HG03108 (cell line): ENCODE measurements around the gene MYO7B.

ENCODE experiments used
- ATAC-seq: cut with Tn5 transposase; IDR thresholded peaks from one replicate; pipeline ENCODE4 v1.9.1; 2021; ENCODE audit warnings: moderate library complexity; ENCODE audit not compliant: unreplicated experiment

The MYO7B gene

DNA sequence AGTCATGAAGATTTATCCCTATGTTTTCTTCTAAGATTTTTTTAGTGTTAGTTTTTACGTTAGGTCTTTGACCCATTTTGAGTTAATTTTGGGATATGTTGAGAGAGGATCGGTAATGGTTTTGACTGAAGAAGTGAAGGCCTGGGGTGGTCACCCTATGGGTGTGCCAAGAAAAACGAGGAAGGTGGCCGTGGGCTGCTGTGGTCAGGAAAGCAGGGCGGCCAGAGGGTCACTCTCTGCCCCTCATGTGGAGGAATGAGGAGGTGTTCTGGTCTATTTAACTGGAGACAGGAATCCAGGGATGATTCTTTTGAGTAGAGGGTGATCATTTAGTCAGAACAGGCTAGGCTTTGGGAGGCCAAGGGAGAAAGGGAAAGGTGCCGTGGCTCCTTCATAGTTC is 50.7 kb downstream of the MYO7B start:
- ATAC-seq = no peak

DNA sequence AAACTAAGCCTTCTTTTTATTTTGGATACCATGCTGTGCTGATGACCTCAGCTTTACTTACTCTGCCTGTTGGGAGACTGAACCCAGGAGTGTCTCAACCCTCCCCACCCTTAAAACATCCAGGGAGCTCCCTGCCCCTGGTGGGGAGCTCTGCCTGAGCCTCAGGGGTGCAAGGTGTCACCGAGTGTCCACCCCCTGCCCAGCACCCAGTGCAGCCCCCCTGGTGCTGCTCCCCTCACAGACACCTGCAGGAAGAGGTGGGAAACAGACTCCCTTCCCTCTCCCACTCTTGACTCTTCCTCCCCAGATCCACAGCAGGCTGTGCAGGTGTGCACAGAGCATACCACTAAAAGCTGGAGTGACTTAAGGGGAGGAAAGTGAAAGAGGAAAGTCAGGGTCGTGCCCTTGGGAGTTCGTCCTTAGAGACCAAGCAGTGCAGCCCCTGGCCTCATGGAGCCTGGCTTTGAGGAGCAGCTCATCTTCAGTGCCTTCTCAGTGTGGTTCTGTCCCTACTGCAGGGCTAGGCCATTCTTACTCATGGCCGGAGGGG is 51.3 kb downstream of the MYO7B start:
- no peak for ATAC-seq

DNA sequence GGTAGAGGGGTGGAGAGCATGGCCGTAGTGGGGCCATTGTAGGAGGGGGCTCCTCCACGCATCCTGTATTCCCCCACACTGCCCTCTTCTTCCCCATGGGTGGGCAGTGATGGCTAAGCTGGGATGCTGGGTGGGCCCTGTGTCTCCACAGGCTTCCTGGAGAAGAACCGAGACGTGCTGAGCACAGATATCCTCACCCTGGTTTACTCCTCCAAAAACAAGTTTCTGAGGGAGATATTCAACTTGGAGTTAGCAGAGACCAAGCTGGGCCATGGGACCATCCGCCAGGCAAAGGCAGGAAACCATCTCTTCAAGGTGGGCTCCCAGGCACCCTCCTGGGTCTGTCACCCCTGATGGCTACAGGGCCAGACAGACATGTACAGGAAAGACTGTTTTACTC is 52.8 kb downstream of the MYO7B start:
- ATAC-seq = no peak

DNA sequence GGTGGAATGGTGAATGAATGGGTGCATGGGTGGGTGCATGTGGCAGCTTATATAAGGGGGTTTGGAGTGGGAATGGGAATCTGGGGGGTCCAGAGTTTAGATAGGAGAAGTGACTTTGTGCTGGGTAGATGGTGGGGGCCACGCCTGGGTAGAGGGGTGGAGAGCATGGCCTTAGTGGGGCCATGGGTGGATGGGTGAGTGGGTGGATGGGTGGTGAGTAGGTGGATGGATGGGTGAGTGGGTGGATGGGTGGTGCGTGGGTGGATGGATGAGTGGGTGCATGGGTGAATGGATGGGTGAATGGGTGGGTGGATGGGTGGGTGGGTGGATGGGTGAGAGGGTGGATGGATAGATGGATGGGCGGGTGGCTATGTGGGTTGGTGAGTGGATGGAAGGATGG is 53.9 kb downstream of the MYO7B start:
- ATAC-seq = no peak

DNA sequence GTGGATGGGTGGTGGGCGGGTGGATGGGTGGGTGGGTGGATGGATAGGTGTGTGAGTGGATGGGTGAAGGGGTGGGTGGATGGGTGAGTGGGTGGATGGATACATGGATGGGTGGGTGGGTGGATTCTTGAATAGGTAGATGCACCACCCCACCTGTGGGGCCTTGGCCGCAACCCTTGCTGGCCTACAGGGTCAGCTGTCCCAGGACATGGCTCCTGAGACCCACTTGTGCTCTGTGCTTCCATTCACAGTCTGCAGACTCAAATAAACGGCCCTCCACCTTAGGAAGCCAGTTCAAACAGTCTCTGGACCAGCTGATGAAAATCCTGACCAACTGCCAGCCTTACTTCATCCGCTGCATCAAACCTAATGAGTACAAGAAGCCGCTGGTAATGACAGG is 54.4 kb downstream of the MYO7B start:
- no peak for ATAC-seq

DNA sequence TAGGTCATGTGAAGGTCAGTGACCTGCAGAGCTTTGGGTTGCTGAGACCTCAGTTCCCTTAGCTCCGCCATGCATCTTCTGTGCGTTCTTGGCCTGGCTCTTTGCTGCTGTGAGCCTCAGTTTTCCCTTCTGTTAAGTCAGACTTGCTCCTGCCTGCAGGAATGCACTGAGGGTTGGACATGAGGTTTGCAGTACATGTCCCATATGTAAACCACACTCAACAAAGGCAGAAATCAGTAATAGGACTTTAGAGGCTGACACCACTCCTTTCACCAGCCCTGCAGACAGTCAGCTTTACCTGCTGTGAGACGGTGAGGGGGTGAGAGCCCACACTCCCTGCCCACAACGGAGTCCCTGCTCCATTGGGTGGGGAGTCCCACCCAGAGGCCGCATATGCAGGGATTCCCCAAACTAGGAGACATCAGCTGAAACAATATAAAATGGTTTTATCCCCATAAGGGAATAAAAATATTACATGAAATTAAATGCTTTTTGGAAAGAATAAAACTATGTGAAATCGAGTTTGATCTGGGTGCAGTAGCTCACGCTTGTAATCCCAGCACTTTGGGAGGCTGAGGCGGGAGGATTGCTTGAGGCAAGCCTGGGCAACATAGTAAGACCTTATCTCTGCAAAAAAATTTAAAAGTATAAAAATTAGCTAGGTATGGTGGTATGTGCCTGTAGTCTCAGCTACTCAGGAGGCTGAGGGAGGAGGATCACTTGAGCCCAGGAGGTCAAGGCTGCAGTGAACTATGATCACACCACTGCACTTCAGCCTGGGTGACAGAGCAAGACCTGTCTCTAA is 55.1 kb downstream of the MYO7B start:
- ATAC-seq = no peak

DNA sequence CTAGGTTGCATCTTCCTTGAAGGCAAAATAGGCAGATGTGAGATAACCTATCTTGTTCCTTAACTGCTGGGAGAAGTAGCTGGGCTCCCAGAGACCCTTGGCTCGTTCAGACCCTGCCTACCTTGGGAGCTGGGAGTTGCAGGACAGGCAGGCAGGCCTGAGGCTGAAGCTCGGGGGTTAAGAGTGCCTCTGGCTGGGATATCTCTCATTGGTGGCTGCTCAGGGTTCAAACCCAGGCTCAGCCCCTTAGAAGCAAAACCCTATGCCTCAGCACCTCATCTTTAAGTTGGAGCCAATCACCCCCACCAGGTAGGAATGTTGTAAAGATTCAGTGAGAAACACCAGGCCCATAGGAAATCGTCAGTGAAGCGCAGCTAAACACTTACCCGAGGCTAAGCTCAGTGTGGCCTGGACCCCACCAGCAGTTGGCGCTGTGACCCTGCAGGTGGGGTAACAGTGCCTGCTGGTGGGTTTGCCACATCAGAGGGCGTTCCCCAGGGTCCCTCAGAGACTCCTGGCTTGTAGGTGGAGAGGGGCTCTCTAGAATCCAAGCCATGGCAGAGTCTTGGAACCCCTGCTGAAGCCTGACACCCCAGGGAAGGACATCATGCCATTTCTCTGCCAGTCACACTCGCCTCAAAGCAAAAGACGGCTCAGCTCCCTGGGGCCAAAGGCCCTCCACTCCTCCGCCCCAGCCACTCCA is 55.9 kb downstream of the MYO7B start:
- ATAC-seq = no peak

DNA sequence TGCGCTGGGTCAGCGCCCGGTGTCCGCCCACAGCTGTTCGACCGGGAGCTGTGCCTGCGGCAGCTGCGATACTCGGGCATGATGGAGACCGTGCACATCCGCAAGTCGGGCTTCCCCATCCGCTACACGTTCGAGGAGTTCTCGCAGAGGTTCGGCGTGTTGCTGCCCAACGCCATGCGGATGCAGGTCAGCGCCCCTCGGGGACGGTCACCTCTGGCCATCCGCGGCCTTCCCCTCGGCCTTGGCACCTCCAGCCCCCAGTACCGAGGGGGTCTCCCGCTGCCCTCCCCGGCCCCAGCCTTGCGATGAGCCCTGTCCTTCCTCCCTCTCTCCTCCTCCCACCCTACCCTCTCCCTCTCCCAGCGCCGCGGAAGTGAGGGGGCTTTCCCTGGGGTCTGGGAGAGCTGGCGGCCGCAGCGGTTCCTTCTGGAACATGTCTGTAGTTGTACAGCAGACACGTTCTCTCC is 57.3 kb downstream of the MYO7B start:
- ATAC-seq = no peak

DNA sequence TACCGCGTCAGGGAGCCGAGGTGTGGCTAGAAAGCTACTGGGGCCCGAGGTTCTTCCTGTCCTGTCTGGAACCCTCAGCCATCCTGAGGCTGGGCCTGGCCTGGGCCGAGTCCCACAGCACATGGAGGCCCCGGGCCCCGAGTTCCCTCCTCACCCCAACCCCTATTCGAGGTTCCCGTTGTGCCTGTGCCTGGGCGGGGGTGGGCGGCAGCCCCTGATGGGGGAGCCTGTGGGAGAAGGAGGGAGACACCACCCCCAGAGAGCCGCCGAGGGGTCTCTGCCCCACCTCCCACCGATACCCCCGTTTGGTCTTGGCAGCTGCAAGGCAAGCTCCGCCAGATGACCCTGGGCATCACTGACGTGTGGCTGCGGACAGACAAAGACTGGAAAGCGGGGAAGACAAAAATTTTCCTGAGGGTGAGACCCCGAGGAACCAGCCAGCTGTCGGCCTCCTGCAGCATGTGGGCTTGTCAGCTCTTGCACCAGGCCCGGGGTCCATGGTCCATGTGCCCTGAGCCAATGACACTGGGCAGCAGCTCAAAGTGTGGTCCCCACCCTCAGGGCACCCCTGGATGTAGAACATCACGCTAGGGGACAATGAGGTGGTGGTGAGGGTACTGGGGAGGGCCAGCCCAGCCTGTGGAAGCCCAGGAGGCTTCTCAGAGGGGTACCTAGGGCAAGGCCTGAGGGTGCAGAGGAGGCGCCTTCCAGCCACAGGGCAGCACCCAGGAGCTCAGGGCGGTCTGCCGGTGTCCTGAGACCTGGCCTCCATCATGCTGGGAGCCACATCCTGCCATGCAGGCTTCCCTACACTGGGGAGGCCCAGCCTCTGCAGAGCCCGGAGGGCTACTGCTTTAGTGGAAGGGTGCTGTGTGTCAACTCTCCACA is 58.0 kb downstream of the MYO7B start:
- ATAC-seq = no peak

DNA sequence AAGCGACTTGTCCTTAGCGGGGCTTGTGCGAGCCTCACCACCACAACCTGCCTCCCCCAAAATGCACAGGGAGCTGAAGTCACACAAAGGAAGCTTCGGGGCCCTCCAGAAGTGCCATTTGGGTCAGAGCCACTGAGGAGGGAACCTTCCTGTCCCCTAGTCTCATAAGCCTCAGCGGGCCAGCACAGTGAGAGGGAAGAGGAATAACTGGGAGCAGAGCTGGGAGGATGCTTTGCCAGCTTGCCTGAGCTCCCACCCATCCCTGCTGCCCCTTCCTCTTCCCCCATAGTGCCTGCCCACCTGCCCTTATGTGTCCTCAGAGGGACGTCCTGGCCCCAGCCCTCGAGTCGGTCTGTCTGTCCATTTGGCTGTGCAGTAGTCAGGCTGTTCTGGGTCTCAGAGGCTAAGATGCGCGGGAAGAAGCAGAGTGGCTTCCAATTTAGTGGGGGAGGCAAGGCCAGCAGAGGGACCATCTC is 58.7 kb downstream of the MYO7B start:
- no peak for ATAC-seq

DNA sequence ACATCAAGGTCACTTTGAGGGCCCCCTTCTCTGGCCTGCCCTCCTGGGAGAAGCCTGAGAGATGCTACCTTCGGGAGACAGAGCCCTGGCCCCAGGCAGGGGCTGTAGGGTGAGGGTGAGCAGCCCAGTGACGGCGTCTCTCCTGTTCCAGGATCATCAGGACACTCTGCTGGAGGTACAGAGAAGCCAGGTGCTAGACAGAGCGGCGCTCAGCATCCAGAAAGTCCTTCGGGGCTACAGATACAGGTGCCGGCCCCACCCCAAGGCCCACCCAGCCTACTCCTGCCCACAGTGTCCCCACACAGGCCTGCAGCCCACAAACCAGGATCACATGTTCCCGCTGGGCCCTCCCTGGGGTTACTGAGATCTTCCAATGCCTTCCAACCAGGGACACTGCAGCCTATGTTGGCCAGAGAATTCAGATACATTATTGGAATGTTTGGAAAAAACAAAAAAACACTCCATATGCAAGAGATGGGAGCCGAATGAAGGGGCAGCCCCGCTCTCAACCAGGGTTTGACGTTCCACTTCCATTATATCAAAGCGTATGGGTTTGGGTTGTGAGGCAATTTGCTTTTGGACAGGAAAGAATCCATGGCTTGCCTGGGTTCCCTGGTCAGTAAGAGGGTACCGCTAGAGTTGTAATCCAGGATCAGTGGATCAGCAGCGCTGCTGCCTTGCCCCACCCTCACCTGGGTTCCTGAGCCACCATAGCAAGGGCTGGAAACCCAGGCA is 61.0 kb downstream of the MYO7B start:
- ATAC-seq = no peak

DNA sequence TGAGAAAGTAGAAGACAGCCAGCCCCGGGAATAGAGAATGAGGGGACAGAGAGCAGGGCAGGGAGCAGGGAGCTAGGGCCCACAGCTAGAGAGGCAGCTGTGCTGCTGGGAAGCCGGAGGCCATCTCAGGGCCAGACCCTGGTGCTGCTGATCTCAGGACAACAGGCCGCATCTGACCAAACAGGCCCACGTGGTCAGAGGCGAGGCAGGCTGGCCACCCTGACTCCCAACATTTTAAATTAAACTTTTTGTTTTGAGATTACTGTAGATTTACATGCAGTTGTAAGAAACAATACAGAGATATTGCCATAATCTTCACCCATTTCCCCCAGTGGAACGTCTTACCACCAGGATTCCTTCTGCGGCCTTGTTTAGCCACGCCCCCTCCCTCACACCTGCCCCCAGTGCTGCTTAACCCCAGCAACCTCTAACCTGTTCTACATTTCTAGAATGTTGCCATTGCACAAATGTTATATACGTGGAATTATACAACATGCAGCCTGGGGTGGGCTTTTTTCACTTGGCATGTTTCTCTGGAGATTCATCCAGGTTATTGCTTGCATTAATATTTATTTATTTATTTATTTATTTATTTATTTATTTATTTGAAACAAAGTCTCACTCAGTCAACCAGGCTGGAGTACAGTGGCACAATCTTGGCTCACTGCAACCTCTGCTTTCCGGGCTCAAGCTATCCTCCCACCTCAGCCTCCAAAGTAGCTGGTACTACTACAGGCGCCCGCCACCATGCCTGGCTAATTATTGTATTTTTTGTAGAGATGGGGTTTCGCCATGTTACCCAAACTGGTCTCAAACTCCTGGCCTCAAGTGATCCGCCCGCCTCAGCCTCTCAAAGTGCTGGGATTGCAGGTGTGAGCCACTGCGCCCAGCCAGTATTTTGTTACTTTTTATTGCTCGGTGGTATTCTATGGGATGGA is 61.8 kb downstream of the MYO7B start:
- ATAC-seq = no peak

DNA sequence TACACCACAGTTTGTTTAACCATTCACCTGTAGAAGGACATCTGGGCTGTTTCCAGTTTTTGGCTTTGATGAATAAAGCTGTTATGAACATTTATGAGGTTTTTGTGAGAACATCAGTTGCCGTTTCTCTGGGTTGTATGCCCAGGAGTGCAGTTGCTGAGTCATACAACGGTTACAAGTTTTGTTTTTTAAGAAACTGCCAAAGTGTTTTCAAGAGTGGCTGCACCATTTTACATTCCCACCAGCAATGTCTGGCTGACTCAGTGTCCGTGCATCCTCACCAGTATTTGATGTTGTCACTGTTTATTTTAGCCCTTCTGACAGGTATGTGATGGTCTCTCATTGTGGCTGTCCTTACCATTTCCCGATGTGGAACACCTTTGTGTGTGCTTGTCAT is 62.5 kb downstream of the MYO7B start:
- no peak for ATAC-seq

DNA sequence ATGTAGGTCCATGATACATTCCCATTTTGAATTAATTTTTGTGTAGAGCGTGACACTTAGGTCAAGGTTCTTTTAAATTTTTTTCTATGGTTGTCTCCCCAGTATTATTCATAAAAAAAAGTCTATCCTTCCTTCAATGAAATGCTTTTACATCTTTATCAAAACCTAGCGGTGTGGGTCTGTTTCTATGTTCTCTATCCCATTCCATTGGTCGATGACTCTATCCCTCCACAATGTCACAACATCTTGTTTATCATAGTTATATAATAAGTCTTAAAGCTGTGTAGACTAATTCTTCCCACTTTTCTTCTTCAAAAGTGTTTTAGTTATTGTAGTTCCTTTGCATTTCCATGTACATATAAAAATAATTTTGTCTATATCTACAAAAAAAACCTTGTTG is 63.2 kb downstream of the MYO7B start:
- no peak for ATAC-seq

DNA sequence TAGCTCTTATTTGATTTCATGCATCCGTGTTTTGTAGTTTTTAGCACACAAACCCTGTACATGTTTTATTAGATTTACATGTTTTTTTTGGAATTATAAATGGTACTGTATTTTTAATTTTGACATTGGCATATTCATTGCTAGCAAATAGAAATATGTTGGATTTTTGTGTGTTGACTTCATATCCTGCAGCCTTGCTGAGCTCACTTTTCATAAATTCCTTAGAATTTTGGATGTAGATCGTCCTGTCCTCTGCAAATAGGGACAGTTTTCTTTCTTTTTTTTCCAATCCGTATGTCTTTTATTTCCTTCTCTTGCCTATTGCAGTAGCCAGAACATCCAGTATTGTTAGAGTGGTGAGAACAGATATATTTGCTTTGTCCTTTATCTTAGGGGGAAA is 63.7 kb downstream of the MYO7B start:
- ATAC-seq = no peak

DNA sequence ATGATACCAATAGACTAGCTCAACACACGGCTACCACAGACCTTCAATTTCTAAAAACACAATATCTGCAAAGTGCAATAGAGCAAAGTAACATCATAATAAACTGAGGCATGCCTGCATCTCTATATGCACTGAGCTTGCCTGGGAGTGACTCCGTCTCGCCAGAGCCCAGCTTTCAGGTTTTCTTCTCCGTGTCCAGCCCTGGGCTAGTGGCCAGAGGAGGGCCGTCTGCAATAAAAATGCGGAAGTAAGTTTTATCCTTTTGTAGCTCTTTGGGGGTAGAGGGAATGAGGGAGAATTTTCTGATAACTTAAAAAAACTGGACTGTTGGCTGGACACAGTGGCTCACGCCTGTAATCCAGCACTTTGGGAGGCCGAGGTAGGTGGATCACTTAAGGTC is 69.5 kb downstream of the MYO7B start:
- no peak for ATAC-seq

DNA sequence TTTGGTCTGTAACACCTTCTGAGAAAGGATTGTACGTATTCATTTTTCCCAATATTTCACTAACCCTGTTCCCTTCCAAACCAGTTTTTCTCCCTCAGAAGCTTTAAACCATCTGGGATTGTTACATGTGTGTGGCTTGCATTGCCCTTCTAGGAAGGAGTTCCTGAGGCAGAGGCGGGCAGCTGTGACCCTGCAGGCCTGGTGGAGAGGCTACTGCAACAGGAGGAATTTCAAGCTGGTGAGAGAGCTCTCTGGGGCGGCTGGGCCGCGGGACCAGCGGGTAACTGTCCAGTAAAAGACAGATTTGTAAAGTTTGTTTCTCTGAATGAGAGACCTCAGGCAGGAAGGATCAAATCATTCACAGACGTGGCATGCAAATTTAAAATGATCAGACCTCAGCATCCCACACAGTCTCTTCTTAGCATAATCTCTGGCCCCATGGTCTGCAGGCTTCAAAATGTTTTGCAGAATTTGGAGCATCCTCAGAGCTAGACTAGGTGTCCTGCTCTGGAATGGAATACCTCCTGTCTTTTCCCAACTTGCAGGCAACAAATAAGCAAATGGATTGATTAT is 70.3 kb downstream of the MYO7B start:
- no peak for ATAC-seq

DNA sequence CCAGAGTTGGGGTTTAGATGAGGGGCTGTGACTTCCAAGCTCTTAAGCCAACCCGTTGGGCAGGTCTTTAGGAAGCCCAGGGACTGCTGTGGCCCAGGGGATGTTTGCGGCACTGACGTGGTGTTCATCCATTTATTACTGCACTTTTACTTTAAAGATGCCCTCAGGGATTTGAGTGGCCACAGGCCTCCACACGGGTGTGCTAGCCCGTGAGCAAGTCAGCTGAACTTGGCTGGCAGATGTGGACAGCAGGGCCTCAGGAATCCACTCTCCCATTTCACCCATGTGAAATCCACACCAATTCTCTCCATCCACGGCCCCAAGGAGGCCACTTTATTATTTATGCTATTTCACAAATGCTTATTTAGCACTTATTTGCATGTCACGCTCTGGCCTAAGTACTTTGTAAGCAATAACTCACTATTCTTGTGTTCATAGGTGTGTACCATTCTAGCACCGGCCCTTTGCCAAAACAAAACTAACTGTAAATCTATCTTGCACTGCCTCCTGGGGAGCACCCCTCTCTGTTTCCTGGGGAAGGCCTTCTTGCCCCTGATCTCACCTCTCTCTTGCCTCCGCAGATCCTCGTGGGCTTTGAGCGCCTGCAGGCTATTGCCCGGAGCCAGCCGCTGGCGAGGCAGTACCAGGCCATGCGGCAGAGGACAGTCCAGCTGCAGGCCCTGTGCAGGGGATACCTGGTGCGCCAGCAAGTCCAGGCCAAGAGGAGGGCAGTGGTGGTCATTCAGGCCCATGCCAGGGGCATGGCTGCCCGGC is 71.3 kb downstream of the MYO7B start:
- ATAC-seq = no peak
